H1 (cell line): ENCODE results near the gene RARRES1. TPM values are rescaled to one million over a fixed set of nuclear protein-coding genes. Genes with fewer than 3 reads are reported as not detected.
"Not testable (repeated sequence)": the region's sequence is repeated elsewhere in the genome, so short reads cannot be mapped to it uniquely, and the experiment has no call there.

Experiments used
- CTCF ChIA-PET: fragments of 300-600 bp; sonication (Branson Sonifier 250); formaldehyde crosslinking; loops from one replicate; lab custom pipeline; 2021; ENCODE audit not compliant: partially characterized antibody; lab: Charles Lee
- POLR2A ChIA-PET: fragments of 300-600 bp; sonication (Branson Sonifier 250); formaldehyde crosslinking; loops from one replicate; lab custom pipeline; 2021; ENCODE audit warnings: inconsistent platforms; ENCODE audit not compliant: partially characterized antibody; lab: Charles Lee
- DNase-seq, 2 experiments: peaks; one replicate each; pipeline versions ENCODE4 v3.0.0 to v3.0.0-alpha.2; 2010 to 2022; ENCODE audit warnings: low spot score in 2 of 2, low read depth in 1 of 2, mixed read lengths in 1 of 2
- FAIRE-seq: peaks from 2 replicates; lab custom pipeline; 2011; peaks lifted over from hg19 to GRCh38; lab: Jason Lieb, UNC
- H2AFZ ChIP-seq: 2 replicates; pipeline ENCODE4 v1.8.1; 2012; ENCODE audit warnings: low read length, inconsistent platforms
- H2AK5ac ChIP-seq: 2 replicates; pipeline ENCODE4 v1.6.1; 2013; ENCODE audit warnings: low read depth, low read length
- H2BK120ac ChIP-seq: replicated peaks from 2 replicates; pipeline ENCODE3; 2013; ENCODE audit warnings: low read depth, low read length, inconsistent platforms
- H2BK12ac ChIP-seq: 2 replicates; pipeline ENCODE4 v1.6.1; 2013; ENCODE audit warnings: low read depth, low read length
- H2BK15ac ChIP-seq: 2 replicates; pipeline ENCODE4 v1.6.1; 2013; ENCODE audit warnings: low read length
- H2BK20ac ChIP-seq: 2 replicates; pipeline ENCODE4 v1.6.1; 2013; ENCODE audit warnings: low read length
- H2BK5ac ChIP-seq: 2 replicates; pipeline ENCODE4 v1.6.1; 2013; ENCODE audit warnings: low read depth, low read length
- H3K14ac ChIP-seq: 2 replicates; pipeline ENCODE4 v1.6.1; 2013; ENCODE audit warnings: inconsistent platforms; ENCODE audit not compliant: insufficient read length
- H3K18ac ChIP-seq: 2 replicates; pipeline ENCODE4 v1.6.1; 2013; ENCODE audit warnings: low read length; ENCODE audit errors: extremely low read depth
- H3K23ac ChIP-seq: 2 replicates; pipeline ENCODE4 v1.6.1; 2013; ENCODE audit warnings: inconsistent platforms; ENCODE audit not compliant: insufficient read length
- H3K23me2 ChIP-seq: 2 replicates; pipeline ENCODE4 v1.6.1; 2013; ENCODE audit warnings: low read depth, low read length
- H3K27ac ChIP-seq: 2 replicates; pipeline ENCODE4 v1.6.1; 2011; ENCODE audit warnings: low read depth, low read length, inconsistent platforms
- H3K27me3 ChIP-seq, 4 experiments: replicated peaks in 1 of 4; 1 replicate in 1 of 4; 2 replicates in 3 of 4; pipeline versions ENCODE4 v1.6.1 to v1.8.1; 2011 to 2013; ENCODE audit warnings: low read length in 3 of 4, mild to moderate bottlenecking in 3 of 4, inconsistent platforms in 2 of 4, mixed read lengths in 2 of 4, moderate library complexity in 1 of 4; ENCODE audit not compliant: control insufficient read depth in 3 of 4, insufficient read depth in 3 of 4; ENCODE audit errors: extremely low read depth in 1 of 4
- H3K36me3 ChIP-seq, 4 experiments: 2 replicates each; pipeline versions ENCODE4 v1.6.1 to v1.8.1; 2011 to 2013; ENCODE audit warnings: mild to moderate bottlenecking in 4 of 4, low read length in 3 of 4, moderate library complexity in 2 of 4, control low read depth in 1 of 4, inconsistent platforms in 1 of 4; ENCODE audit not compliant: insufficient read depth in 4 of 4, control insufficient read depth in 2 of 4
- H3K4ac ChIP-seq: replicated peaks from 2 replicates; pipeline ENCODE3; 2013; ENCODE audit warnings: low read length, low read depth, mixed read lengths, inconsistent platforms; ENCODE audit not compliant: insufficient read length
- H3K4me1 ChIP-seq, 4 experiments: replicated peaks in 1 of 4; 1 replicate in 1 of 4; 2 replicates in 3 of 4; pipeline versions ENCODE4 v1.6.1 to v1.8.1; 2011 to 2013; ENCODE audit warnings: low read length in 3 of 4, inconsistent platforms in 2 of 4, mixed read lengths in 1 of 4; ENCODE audit not compliant: insufficient read depth in 4 of 4, control insufficient read depth in 3 of 4
- H3K4me2 ChIP-seq, 2 experiments: 2 replicates each; pipeline versions ENCODE4 v1.6.1 to v1.8.1; 2011 to 2013; ENCODE audit warnings: low read depth in 2 of 2, low read length in 2 of 2, control low read depth in 1 of 2, inconsistent platforms in 1 of 2, mild to moderate bottlenecking in 1 of 2; ENCODE audit not compliant: insufficient read depth in 1 of 2
- H3K4me3 ChIP-seq, 4 experiments: fragments of 200-600, 300-600 bp in 1 of 4; sonication (generic), shearing (Covaris generic), sonication (Bioruptor Twin) in 1 of 4; 2 replicates each; pipeline versions ENCODE4 v1.5.1 to v1.8.1; 2011 to 2016; ENCODE audit warnings: low read length in 4 of 4, low read depth in 3 of 4, control low read depth in 2 of 4, inconsistent platforms in 2 of 4, mild to moderate bottlenecking in 2 of 4, mixed read lengths in 1 of 4, moderate library complexity in 1 of 4; ENCODE audit not compliant: insufficient read depth in 2 of 4; ENCODE audit errors: extremely low read depth in 1 of 4
- H3K56ac ChIP-seq: replicated peaks from 2 replicates; pipeline ENCODE3; 2013; ENCODE audit warnings: low read depth, mild to moderate bottlenecking, mixed read lengths, low read length, inconsistent platforms; ENCODE audit not compliant: insufficient read length
- H3K79me1 ChIP-seq: 2 replicates; pipeline ENCODE4 v1.6.1; 2013; ENCODE audit warnings: low read depth, low read length, control low read depth
- H3K79me2 ChIP-seq, 2 experiments: 2 replicates each; pipeline versions ENCODE4 v1.6.1 to v1.8.1; 2012 to 2013; ENCODE audit warnings: low read length in 2 of 2, mild to moderate bottlenecking in 2 of 2, inconsistent platforms in 1 of 2; ENCODE audit not compliant: insufficient read depth in 2 of 2, control insufficient read depth in 1 of 2
- H3K9ac ChIP-seq, 4 experiments: replicated peaks in 1 of 4; 1 replicate in 1 of 4; 2 replicates in 3 of 4; pipeline versions ENCODE4 v1.6.1 to v1.8.1; 2011 to 2013; ENCODE audit warnings: low read depth in 3 of 4, low read length in 3 of 4, control low read depth in 2 of 4, mild to moderate bottlenecking in 2 of 4, moderate library complexity in 2 of 4, inconsistent platforms in 1 of 4; ENCODE audit errors: extremely low read depth in 1 of 4
- H3K9me3 ChIP-seq, 2 experiments: 2 replicates each; pipeline versions ENCODE4 v1.6.1 to v1.8.1; 2012 to 2013; ENCODE audit warnings: mild to moderate bottlenecking in 2 of 2, moderate library complexity in 2 of 2, control low read depth in 1 of 2, inconsistent platforms in 1 of 2, low read depth in 1 of 2, low read length in 1 of 2, mixed read lengths in 1 of 2; ENCODE audit not compliant: insufficient read depth in 2 of 2
- H4K20me1 ChIP-seq, 2 experiments: replicated peaks in 1 of 2; 2 replicates each; pipeline versions ENCODE3 to v1.8.1; 2011 to 2013; ENCODE audit warnings: inconsistent platforms in 2 of 2, low read length in 2 of 2, mild to moderate bottlenecking in 1 of 2; ENCODE audit not compliant: insufficient read depth in 2 of 2, control insufficient read depth in 1 of 2
- H4K5ac ChIP-seq: 2 replicates; pipeline ENCODE4 v1.6.1; 2013; ENCODE audit warnings: low read length, low read depth, mixed read lengths, inconsistent platforms; ENCODE audit not compliant: insufficient read length
- H4K8ac ChIP-seq: 2 replicates; pipeline ENCODE4 v1.8.0; 2013; ENCODE audit warnings: mild to moderate bottlenecking, moderate library complexity, low read length, inconsistent platforms; ENCODE audit not compliant: insufficient read depth; ENCODE audit errors: extremely low read depth
- H4K91ac ChIP-seq: replicated peaks from 2 replicates; pipeline ENCODE3; 2013; ENCODE audit warnings: low read length, mixed read lengths, inconsistent platforms; ENCODE audit not compliant: insufficient read length
- WGBS, 2 experiments: shearing (Covaris generic) in 1 of 2; methylation state at CpG; one replicate each; pipeline versions ENCODE4 v1.1.6 to v1.1.7; 2013 to 2015; ENCODE audit warnings: low lambda C conversion rate in 2 of 2, mixed read lengths in 2 of 2, inconsistent platforms in 1 of 2, low coverage in 1 of 2, missing lambda C conversion rate in 1 of 2; ENCODE audit not compliant: insufficient replicate concordance in 2 of 2, insufficient coverage in 1 of 2, insufficient read length in 1 of 2; ENCODE audit errors: extremely low coverage in 1 of 2, missing lambda C conversion rate in 1 of 2; 5-methylcytosine and 5-hydroxymethylcytosine counted together
- polyA plus RNA-seq, 7 experiments: library from polyadenylated mRNA; depleted of rRNA in 3 of 7; stranded (reverse) in 5 of 7; unstranded in 2 of 7; fragments of >200 nt in 5 of 7; fragments of 200-250 nt in 2 of 7; gene quantifications; 1 replicate in 5 of 7; 2 replicates in 1 of 7; 4 replicates in 1 of 7; pipeline versions ENCODE4 v1.2.1 to v1.2.3, GENCODE V29; 2011 to 2013; ENCODE audit warnings: missing spikeins in 2 of 7, mixed read lengths in 2 of 7
- total RNA-seq: library from RNA; stranded (reverse); fragmentation: NEBNext Ultra II Directional; extraction: Animal tissue kit (Norgen Biotek cat#: 25700); gene quantifications from 2 replicates; pipeline ENCODE4 v1.2.1, GENCODE V29; 2021

Gene RARRES1
- total and polyA plus RNA-seq, 2 of the 8 experiments (the other 6 are each of a cell fraction or from before 2014, with no cell fraction given), result 0.26 to 0.71 TPM

DNA sequence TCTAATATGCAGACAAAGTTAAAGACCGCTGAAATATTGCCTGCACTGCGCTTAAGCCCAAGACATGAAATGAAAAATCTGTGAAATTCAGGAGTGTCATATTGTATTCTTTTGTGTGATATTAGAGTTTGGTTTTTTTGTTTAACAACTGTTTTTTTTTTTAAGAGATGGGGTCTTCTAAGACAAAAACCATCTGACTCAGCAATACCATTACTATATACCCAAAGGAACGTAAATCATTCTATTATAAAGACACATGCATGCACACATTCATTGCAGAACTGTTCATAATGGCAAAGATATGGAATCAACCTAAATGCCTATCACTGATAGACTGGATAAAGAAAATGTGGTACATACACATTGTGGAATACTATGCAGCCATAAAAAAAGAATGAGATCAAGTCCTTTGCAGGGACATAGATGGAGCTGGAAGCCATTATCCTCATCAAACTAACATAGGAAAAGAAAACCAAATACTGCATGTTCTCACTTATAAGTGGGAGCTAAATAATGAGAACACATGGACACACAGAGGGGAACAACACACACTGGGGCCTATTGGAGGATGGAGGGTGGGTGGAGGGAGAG is 38.3 kb downstream of the RARRES1 start:
- H2AFZ ChIP-seq, H3K18ac ChIP-seq, H2BK20ac ChIP-seq, H3K9ac ChIP-seq, H3K23ac ChIP-seq, H2AK5ac ChIP-seq, H3K4me2 ChIP-seq, H2BK15ac ChIP-seq, H3K14ac ChIP-seq, H2BK12ac ChIP-seq, H3K9me3 ChIP-seq, H3K27me3 ChIP-seq, H3K79me1 ChIP-seq, H3K27ac ChIP-seq, H3K79me2 ChIP-seq, H4K5ac ChIP-seq, H4K8ac ChIP-seq, H2BK5ac ChIP-seq, H3K56ac ChIP-seq, H2BK120ac ChIP-seq, H3K4me1 ChIP-seq, DNase-seq, H3K23me2 ChIP-seq, H4K20me1 ChIP-seq, FAIRE-seq, H3K4me3 ChIP-seq, H3K4ac ChIP-seq, H4K91ac ChIP-seq: not testable (repeated sequence)
- ChIA-PET CTCF (interaction anchor here (0.8 to 1.2 kb wide), 3 partner anchors 22 to 95 kb away, joined by 3 to 4 read pairs (median 3); partner anchors contain the start of gene LXN), POLR2A (interaction anchor here (0.8 to 0.9 kb wide), 2 partner anchors 9 to 344 kb away, joined by 3 read pairs; no protein-coding TSS in a partner anchor)
- 77% methylated on average over 3 of the region's 3 CpGs; no CpG with 5 or more reads in 1 of the 2 experiments for WGBS, 2 experiments
- peaks cover 0 to 13% (median 3%) of the 10 kb centered on the region in 4 experiments; a peak in 4 of 8 replicates for H3K36me3 ChIP-seq
